Fibroblast of skin of right biceps (primary cell): ENCODE results near the gene TRIP11.
A peak's percentile ranks its signal among the peaks of the same experiment; 100 is the strongest.
"Not testable (repeated sequence)": the region's sequence is repeated elsewhere in the genome, so short reads cannot be mapped to it uniquely, and the experiment has no call there.

Source experiments
- DNase-seq: peaks from one replicate; pipeline ENCODE4 v3.0.0-alpha.2; 2013

TRIP11 gene

GRCh38 chr14:92039719-92040430 is at the start of gene TRIP11:
TSS of gene TRIP11 (minus strand) at chr14:92040059. CDS start at chr14:92039685, 374 bp downstream.
- DNase-seq, result peak; percentile 93

- no peak for DNase-seq
These were observed 48.6 kb upstream of the TRIP11 start for GRCh38 chr14:92088494-92088893.

- peak; percentile 1 for DNase-seq
These were observed 34.7 kb upstream of the TRIP11 start for GRCh38 chr14:92074555-92074954.

GRCh38 chr14:92058006-92058917 is 18.4 kb upstream of the TRIP11 start:
- DNase-seq, result no peak

- DNase-seq, result no peak
These were observed 9.9 kb upstream of the TRIP11 start for GRCh38 chr14:92049781-92050180.

GRCh38 chr14:92049221-92049620 is 9.4 kb upstream of the TRIP11 start:
- not testable (repeated sequence) for DNase-seq

- not testable (repeated sequence) for DNase-seq
These were observed 6.0 kb upstream of the TRIP11 start for GRCh38 chr14:92045904-92046303.

- not testable (repeated sequence) for DNase-seq
These were observed 1.9 kb upstream of the TRIP11 start for GRCh38 chr14:92041766-92042165.

- no peak for DNase-seq
These were observed 1.3 kb upstream of the TRIP11 start for GRCh38 chr14:92041203-92041602.

- DNase-seq, result peak; percentile 29
These were observed 682 bp upstream of the TRIP11 start for GRCh38 chr14:92040431-92041051.

- DNase-seq, result peak; percentile 78
These were observed 668 bp downstream of the TRIP11 start for GRCh38 chr14:92039063-92039718.

GRCh38 chr14:92037989-92038388 is 1.9 kb downstream of the TRIP11 start:
- DNase-seq, result peak; percentile 2

GRCh38 chr14:92035890-92036289 is 4.0 kb downstream of the TRIP11 start:
- DNase-seq, result no peak

- DNase-seq, result no peak
These were observed 5.8 kb downstream of the TRIP11 start for GRCh38 chr14:92033906-92034687.

- DNase-seq, result no peak
These were observed 6.4 kb downstream of the TRIP11 start for GRCh38 chr14:92033433-92033832.

GRCh38 chr14:92026548-92027190 is 13.2 kb downstream of the TRIP11 start:
- no peak for DNase-seq

GRCh38 chr14:92022036-92022435 is 17.8 kb downstream of the TRIP11 start:
- DNase-seq, result no peak

- DNase-seq, result no peak
These were observed 18.3 kb downstream of the TRIP11 start for GRCh38 chr14:92021523-92021922.

- peak; percentile 8 for DNase-seq
These were observed 25.8 kb downstream of the TRIP11 start for GRCh38 chr14:92014040-92014439.

GRCh38 chr14:92012121-92012748 is 27.6 kb downstream of the TRIP11 start:
- no peak for DNase-seq

GRCh38 chr14:92010644-92011043 is 29.2 kb downstream of the TRIP11 start:
- no peak for DNase-seq
